Frontal cortex (tissue), 4 donors: ENCODE data around the gene HMGA1. TPM values are rescaled to one million over a fixed set of nuclear protein-coding genes. Genes with fewer than 3 reads are reported as not detected.
"Not testable (repeated sequence)": the region's sequence is repeated elsewhere in the genome, so short reads cannot be mapped to it uniquely, and the experiment has no call there.

ENCODE experiments used
- DNase-seq, 2 donors: peaks; one replicate each; pipeline ENCODE4 v3.0.0; 2012; ENCODE audit warnings: low spot score in 2 of 2
- FAIRE-seq: peaks from 2 replicates; lab custom pipeline; 2012; peaks lifted over from hg19 to GRCh38; lab: Jason Lieb, UNC
- total RNA-seq: library from RNA; depleted of rRNA; stranded (reverse); fragments of >200 nt; gene quantifications from one replicate; pipeline ENCODE4 v1.2.3, GENCODE V29; 2014
- donor health status: control.
- donor health status: control.
- donor health status: control.

Gene HMGA1
- total RNA-seq, 1 donor from 2014 or later: 24.5 TPM

DNA sequence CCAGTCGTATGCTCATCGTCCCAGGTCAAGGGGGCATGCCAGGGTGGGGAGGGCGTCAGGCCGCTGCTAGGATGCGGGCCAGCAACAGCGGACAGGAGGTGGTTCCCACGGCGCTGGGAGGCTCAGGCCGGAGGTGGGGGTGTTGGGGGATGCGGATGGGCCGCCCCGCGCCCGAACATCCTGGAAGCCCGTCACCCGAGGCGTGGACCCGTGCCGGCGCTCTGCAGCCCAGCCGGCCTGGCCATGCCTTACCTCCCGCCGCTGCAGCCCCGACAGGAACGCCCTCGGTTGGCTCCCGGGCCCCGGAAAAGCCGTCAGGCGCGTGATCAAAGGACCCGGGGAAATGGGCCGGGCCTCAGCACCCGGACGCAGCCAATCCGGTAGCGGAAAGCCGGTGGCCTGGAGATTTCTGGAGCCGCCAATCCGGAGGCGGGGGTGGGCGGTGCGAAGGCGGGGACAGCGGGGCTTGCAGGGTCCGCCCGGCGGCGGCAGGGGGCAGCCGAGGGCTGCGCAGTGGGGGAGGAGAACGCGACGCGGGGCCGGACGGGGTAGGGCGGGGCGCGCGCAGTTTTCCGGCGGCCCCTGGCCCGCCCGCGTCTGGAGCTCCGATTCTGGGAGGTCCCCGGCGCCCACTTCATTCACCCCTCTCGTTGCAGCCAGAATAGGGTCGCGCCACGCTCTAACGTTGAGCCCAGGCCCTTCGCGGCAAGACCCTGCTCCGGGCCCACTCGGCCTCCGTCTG is 12.2 kb downstream of the HMGA1 start, which contains the start of gene SMIM29:
Gene SMIM29, minus strand, starts transcription at position 280 of the 742 bp plus-strand sequence. CDS start 1,215 bp downstream, outside the sequence.
- DNase-seq (peak; percentile 98), FAIRE-seq (no peak)

DNA sequence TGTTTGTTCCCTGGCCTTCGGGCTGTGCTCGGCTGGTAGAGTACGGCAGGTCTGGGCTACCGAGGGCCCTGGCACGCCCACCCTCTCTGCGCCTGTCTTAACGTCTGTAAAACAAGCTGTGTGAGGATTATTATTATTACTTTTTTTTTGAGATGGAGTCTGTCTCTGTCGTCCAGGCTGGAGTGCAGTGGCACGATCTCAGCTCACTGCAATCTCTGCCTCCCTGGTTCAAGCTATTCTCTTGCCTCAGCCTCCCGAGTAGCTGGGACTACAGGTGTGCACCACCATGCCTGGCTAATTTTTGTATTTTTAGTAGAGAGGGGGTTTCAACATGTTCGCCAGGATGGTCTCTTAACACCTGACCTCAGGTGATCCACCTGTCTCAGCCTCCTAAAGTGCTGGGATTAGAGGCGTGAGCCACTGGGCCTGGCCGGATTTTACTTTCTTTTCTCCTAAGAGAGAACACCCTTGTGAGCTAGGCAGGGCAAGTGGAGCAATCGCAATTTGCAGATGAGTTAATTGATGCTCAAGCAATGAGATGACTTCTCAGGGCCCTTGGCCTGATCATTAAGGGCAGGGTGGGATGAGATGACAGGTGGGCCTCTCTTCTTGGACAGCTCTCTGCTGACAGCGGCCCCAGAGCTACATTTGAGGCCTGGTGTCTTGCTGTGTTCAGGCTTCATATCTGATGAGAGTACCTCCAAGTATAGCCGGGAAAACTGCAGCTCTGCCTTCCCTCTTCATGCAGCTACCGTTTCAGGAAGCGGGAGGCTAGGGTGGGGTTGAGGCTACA is 13.0 kb downstream of the HMGA1 start:
- FAIRE-seq (no peak), DNase-seq (peak in 1 of 2 donors; percentile 1)

DNA sequence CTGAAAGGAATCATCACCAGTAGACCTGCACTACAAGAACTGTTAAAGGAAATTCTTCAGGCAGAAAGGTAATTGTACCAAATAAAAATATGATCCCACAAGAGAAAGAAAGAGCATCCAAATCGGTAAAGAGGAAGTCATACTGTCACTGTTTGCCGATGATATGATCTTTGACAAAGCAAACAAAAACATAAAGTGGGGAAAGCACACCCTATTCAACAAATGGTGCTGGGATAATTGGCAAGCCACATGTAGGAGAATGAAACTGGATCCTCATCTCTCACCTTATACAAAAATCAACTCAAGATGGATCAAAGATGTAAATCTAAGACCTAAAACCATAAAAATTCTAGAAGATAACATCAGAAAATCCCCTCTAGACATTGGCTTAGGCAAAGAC is 15.7 kb downstream of the HMGA1 start:
- not testable (repeated sequence) for FAIRE-seq, DNase-seq

DNA sequence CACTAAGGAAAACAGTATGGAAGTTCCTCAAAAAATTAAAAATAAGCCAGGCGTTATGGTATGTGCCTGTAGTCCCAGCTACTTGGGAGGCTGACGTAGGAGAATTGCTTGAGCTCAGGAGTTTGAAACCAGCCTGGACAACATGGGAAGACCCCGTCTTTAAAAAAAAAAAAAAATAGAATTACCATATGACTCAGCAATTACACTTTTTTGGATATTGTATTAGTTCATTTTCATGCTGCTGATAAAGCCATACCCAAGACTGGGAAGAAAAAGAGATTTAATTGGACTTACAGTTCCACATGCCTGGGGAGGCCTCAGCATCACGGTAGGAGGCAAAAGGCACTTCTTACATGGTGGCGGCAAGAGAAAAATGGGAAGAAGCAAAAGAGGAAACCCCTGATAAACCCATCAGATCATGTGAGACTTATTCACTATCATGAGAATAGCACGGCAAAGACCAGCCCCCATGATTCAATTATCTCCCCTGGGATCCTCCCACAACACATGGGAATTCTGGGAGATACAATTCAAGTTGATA is 22.9 kb downstream of the HMGA1 start:
- DNase-seq (no peak), FAIRE-seq (no peak)

DNA sequence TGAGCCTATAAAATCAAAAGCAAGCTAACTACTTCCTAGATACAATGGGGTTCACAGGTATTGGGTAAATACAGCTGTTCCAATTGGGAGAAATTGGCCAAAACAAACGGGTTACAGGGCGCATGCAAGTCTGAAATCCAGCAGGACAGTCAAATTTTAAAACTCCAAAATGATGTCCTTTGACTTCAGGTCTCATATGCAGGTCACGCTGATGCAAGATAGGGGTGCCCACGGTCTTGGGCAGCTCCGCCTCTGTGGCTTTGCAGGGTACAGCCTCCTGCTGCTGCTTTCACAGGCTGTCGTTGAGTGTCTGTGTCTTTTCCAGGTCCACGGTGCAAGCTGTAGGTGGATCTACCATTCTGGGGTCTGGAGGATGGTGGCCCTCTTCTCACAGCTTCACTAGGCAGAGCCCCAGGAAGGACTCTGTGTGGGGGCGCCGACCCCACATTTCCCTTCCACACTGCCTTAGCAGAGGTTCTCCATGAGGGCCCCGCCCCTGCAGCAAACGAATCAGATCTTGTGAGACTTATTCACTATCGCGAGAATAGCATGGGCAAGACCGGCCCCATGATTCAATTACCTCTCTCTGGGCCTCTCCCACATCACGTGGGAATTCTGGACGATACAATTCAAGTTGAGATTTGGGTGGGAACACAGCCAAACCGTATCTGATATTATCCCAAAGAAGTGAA is 24.0 kb downstream of the HMGA1 start:
- DNase-seq (no peak), FAIRE-seq (no peak)

DNA sequence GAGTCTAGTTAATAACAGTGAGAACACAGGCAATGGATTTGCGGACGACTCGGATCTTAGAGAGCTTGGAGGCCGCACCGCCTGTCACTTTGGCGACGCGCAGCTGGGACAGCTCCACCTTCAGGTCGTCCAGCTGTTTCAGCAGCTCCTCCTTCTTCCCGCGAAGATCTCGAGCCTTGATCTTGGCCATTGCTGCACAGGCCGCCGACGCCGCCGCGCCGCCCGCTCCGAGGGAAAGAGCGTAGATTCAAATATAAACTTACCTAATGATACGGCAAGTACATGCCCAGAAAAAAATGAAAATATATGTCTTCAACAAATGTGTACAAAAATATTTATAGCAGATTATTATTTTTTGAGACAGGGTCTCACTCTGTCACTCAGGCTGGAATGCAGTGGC is 26.8 kb downstream of the HMGA1 start:
- not testable (repeated sequence) for DNase-seq, FAIRE-seq

DNA sequence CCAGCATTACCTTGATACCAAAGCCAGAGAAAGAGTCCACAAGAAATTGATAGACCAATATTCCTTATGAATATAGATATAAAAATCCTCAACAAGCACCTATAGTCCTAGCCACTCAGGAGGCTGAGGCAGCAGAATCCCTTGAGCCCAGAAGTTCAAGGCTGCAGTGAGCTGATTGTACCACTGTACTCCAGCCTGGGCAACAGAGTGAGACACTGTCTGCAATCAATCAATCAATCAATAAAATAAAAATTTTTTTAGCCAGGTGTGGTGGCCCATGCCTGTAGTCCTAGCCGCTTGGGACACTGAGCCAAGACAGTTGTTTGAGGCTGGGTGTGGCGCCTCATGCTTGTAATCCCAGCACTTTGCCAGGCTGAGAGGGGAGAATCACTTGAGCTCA is 31.1 kb downstream of the HMGA1 start:
- FAIRE-seq (no peak), DNase-seq (no peak)

DNA sequence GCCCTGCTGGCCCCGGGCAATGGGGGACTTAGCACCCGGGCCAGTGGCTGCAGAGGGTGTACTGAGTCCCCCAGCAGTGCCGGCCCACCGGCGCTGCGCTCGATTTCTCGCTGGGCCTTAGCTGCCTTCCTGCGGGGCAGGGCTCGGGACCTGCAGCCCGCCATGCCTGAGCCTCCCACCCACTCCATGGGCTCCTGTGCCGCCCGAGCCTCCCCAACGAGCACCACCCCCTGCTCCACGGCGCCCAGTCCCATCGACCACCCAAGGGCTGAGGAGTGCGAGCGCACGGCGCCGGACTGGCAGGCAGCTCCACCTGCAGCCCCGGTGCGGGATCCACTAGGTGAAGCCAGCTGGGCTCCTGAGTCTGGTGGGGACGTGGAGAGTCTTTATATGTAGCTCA is 32.5 kb downstream of the HMGA1 start:
- DNase-seq, FAIRE-seq: not testable (repeated sequence)

DNA sequence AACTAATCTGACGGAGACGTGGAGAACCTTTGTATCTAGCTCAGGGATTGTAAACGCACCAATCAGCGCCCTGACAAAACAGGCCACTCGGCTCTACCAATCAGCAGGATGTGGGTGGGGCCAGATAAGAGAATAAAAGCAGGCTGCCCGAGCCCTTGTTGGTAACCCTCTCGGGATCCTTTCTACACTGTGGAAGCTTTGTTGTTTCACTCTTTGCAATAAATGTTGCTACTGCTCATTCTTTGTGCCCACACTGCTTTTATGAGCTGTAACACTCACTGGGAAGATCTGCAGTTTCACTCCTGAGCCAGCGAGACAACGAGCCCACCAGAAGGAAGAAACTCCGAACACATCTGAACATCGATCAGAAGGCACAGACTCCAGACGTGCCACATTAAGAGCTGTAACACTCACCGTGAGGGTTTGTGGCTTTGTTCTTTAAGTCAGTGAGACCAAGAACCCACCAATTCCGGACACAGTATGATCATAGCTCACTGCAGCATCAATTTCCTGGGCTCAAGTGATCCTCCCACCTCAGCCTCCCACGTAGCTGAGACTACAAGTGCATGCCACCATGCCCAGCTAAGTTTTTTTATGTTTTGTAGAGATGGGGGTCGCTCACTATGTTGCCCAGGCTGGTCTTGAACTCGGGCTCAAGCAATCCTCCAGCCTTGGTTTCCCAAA is 33.1 kb downstream of the HMGA1 start:
- DNase-seq, FAIRE-seq: not testable (repeated sequence)

DNA sequence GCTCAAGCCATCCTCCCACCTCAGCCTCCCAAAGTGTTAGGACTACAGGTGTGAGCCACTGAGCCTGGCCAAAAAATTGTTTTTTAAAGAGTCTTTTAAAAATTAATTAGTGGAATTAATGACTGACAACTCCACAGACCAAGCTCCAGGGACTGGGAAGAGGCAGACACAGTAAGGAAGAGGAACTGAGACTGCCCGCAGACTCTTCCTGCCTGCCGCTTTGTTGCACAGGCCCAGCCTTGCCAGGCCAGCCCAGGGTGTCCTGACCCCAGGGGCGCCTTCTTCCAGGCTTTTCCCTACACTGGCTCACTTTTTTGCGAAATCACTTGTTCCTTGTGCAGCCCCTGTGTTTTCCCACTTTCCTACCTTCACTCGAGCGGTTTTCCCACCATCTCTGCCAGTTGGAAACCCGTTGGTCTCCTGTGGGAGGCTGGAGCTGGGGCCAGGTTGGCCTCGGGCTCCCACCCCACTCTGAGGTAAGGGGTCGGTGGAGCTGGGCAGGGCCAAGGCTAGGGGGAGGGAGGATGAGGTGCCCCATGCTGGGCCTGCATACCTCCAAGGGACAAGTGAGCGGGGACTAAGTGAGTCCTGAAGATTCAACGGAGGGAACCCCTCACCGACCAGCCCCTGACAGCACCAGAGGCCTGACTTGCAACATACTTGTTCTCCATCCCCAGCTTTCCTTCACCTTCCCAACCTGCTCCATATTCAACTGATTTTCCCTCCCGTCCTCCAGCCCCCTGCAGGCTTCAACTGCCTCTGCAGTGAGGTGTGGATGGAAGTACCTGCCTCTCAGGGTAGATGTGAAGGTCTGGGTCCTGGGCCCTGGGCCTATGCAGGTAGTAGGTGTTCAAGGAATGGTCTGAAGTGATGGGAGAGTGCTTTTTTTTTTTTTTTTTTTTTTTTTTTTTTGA is 35.6 kb downstream of the HMGA1 start:
- FAIRE-seq (no peak), DNase-seq (no peak)

DNA sequence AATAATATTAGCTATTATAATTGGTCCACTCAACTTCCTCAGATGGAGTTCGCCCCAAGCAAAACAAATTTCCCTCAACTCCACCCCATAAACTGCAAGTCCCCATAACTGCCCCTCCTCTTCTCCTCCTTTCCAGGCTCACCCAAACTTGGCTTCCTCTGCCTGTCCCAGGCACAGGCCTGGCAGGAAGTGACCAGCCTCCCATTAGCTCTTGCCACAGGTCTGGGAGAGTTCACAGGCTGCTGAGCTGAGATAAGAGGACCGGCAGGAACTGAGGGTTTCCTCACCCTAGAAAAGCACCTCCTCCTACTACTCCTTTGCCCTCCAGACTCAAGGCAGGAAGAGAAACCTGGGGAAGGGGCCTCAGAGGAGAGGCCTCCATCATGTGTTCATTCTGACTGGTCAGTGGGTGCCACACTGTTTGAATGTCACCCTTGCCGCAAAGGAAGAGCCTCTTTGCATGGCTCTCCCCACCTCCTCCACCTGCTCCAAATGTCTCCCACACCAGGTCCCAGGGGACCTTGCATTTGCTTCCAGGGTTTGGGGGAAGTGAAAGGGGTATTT is 36.7 kb downstream of the HMGA1 start:
- FAIRE-seq: no peak
- DNase-seq: peak in 1 of 2 donors; percentile 33

DNA sequence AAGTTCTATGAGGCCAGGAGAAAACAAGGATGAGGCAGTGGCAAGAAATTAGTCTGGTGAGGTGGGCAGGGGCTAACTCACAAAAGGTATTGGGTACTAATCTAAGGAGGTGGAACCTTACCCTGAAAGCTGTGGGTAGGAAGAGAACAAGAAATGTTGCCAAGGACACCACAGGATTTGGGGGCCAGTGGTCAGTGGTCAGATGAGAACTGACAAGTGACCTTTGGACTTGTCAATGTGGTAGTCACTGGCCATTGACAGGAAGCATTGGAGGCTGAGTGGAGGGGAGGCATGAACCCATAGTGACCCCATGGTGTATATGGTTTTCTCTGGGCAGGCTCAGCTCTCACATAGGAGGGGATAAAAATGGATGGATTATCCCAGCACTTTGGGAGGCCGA is 37.5 kb downstream of the HMGA1 start:
- FAIRE-seq (no peak), DNase-seq (no peak)

DNA sequence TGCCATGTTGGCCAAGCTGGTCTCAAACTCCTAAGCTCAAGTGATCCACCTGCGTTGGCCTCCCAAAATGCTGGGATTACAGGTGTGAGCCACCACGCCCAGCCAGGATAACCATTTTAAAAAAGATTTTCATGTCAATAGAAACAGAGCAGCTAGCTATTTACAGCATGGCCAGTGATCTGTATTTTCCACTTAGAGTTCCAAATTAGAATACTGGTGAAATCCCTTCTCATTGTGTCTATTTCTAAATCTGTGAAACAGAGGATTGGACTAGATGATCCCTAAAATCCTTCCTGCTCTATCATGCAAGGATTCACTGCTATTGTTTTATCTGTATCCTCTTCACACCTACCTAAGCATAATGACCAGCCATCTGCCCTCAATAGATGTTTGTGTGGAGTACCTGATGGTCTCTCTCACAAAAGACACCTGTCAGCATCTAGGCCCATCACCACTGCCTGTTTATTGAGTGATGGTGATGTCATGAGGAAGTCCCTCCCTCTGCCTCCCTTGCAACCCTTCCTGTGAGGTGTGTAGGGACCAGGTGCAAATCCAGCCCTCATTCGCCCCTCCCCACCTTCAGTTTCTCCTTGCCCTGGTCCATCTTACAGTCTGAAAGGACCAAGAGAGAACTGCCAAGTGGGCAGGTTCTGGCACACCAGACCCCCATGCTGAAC is 38.6 kb downstream of the HMGA1 start:
- FAIRE-seq (no peak), DNase-seq (no peak)

DNA sequence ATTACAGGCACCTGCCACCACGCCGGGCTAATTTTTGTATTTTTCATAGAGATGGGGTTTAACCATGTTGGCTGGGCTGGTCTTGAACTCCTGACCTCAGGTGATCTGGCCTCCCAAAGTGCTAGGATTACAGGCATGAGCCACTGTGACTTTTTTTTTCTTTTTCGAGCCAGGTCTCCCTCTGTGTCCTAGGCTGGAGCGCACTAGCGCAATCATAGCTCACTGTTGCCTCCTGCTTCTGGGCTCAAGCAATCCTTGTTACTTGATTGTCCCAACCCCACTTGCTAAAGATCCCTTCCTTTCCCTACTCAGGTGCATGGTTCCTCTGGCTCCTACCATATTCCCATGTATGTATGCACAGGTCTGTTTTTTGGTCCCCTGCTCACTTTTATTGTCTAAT is 39.5 kb downstream of the HMGA1 start:
- FAIRE-seq: no peak
- DNase-seq: no peak

DNA sequence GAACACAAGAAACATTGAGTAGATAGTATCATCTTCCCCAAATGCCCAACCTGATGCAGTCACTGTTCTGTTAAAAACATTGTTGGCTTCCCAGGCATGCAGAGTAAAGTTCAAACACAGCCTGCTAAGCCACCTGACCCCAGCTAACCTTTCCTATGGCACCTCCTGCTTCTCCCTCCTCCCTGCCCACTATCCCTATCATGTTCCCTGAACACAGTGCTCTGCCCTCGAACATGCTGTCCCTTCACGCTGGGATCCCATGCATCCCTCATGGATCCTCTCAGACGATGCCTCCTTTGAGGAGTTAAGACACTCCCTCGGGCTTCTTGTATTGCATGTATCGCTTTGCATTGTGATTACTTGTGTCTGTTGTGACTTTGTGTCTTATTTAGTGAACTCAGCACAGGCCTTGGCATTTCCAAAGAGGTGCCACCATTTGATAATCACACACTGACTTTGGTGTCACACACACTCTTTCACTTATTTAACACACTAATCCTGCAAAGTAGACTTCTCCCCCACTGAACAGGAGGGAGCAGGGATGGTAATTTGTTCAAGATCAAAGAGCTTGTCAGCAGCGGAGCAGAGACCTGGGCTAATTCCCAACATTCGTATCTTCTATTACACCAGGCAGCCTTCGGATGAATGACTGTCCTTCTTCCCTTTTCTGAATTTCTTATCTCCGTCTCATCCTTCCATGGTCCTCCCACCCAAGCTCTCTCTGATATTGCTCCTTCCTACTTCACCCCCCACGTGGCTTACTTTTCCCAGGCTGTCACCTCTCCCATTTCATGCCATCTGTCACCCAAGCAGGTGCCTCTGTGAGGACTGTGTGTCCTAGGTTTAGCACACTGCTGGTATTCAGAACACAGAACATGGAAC is 40.4 kb downstream of the HMGA1 start:
- DNase-seq: no peak
- no peak for FAIRE-seq

DNA sequence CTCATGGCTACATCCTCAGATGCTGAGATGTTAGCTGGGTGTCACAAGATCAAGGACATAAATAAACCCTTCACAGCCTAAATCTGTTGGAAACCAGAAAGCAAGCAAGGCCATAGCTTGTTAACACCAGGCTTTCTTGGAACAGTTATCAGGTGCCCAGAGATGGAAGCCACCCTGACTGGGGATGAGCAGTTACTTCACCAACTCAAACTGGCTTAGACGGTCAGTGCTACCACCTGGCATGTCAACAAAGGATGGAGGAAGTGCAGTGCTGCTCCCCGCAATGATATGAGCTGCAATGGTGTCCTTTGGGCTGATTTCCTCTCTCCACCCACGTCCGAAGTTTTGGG is 41.1 kb downstream of the HMGA1 start:
- no peak for DNase-seq
- FAIRE-seq: no peak

DNA sequence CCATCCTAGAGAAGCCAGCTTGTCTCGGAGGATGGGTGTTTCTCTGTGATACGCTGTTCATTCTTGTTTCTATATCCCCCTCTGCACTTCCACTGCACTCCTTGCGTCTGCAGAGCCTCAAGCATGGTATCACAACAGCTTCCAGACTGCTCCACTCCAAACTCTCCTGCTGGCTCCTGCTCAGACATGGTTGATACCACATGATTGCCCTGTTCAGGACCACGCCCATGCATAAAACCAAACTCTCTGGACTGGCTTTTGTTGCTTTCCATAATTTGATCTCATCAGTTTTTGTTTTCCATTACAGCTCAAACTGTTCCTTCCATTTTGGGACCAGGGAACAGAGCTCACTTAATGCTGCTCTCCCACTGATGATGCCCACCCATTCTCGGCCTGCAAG is 42.2 kb downstream of the HMGA1 start:
- FAIRE-seq: no peak

More for the DNA sequence above, 42.2 kb downstream of the HMGA1 start:
- DNase-seq: no peak
